ENCODE results near the gene HSD17B11. TPM values are rescaled to one million over a fixed set of nuclear protein-coding genes. Genes with fewer than 3 reads are reported as not detected.
A peak's percentile ranks its signal among the peaks of the same experiment; 100 is the strongest.
"Not testable (repeated sequence)": the region's sequence is repeated elsewhere in the genome, so short reads cannot be mapped to it uniquely, and the experiment has no call there.

The HSD17B11 gene
- total RNA-seq, 1 donor from 2014 or later: 26.2 TPM

DNA sequence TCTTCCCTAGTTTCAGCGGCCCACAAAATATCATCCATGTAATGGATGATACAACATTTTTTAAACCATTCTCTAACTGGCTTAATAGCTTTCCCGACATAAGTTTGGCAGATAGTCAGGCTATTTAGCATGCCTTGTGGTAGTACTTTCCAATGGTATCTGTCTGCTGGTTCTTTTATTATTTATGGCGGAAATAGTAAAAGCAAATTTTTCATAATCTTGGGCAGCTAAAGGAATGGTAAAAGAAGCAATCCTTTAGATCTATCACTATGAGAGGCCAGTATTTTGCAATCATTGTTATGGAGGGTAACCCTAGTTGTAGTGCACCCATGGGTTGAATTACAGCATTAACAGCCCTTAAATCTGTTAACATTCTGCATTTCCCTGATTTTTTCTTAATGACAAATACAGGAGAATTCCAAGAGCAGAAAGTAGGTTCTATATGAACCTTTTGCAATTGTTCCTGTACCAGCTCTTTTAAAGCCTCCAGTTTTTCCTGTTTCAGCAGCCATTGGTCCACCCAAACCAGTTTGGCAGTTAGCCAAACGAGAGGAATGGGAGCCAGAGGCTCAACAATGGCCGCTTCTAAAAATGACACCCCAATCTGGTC is 14.3 kb upstream of the HSD17B11 start:
- no peak for DNase-seq (ENCODE audit: low read depth, low spot score)

DNA sequence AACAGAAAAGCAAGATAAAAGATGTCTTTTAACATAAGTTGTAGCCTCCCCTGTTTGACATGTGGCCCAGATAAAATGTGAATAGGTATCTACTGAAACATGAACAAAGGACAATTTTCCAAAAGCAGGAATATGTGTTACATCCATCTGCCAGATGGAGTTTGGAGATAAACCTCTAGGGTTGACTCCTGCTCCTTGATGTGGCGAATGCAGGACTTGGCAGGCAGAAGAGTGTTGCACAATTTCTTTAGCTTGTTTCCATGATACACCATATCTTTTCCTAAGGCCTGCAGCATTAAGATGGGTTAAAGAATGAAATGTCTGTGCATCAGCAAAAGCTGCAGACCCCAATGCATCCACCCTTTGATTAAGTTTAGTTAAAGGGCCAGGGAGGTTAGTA is 12.7 kb upstream of the HSD17B11 start:
- not testable (repeated sequence) for DNase-seq (ENCODE audit: low read depth, low spot score)

DNA sequence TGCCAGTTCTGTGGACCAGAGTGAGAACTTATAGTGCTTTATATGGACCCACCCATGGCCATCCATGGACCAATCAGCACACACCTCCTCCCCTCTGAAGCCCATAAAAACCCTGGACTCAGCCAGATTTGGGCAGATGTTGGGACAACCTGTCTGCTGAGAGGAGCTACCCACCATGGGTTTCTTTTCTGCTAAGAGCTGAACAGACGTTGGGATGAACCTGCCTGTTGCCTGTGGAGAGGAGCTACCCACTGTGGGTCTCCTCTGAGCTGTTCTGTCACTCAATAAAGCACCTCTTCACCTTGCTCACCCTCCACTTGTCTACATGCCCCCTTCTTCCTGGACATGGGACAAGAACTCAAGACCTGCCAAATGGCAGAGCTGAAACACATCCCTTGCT is 9.0 kb upstream of the HSD17B11 start:
- no peak for DNase-seq (ENCODE audit: low read depth, low spot score)

DNA sequence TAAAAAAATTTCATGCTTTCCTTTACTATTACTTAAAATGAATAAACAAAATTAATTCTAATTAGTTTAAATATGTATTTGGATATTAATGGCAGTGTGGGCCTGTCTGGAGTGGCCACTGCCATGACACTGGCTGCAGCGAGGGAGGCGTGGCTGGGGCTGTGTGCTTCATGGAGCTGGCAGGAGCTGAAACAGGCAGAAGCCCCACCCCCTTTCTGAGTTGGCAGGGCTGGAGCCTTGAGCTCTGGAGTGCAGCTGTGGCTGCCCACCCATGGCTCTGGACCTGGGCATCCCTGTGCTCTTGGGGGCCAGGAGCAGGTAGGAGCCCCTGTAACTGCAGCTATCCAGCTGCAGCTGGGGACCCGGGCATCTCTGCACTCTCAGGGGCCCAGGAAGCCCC is 8.2 kb upstream of the HSD17B11 start:
- DNase-seq (ENCODE audit: low read depth, low spot score): no peak

DNA sequence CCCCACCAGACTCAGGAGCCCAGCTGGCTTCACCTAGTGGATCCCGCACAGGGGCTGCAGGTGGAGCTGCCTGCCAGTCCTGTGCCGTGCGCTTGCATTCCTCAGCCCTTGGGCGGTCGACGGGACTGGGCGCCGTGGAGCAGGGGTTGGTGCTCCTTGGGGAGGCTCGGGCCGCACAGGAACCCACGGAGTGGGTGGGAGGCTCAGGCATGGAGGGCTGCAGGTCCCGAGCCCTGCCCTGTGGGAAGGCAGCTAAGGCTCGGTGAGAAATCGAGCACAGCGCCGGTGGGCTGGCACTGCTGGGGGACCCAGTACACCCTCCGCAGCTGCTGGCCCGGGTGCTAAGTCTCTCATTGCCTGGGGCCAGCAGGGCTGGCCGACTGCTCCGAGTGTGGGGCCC is 4.9 kb upstream of the HSD17B11 start:
- not testable (repeated sequence) for DNase-seq (ENCODE audit: low read depth, low spot score)

DNA sequence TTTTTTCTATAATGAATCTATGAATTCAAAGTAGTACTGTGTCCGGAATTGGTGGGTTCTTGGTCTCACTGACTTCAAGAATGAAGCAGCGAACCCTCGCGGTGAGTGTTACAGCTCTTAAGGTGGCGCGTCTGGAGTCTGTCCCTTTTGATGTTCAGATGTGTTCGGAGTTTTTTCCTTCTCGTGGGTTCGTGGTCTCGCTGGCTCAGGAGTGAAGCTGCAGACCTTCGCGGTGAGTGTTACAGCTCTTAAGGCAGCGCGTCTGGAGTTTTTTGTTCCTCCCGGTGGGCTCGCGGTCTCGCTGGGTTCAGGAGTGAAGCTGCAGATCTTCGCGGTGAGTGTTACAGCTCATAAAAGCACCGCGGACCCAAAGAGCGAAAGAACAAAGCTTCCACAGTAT is 4.1 kb upstream of the HSD17B11 start:
- not testable (repeated sequence) for DNase-seq (ENCODE audit: low read depth, low spot score)

DNA sequence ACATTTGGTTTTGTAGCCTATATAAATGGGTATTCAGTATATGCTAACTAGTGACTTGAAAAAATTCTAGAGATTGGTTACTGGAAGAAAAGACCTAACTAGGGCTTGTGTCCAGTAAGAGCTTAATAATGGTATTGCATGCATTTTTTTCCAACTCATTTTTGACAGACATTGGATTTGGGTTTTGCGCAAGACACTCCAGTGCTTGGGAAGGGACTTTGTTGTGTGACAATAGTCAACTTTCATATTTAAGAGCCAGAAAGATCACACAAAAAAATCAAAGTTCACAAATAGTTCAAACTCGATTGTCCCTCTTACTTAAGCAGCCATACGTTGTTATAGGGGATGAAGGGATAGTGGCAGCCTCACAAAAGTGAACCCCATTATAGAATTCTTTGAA is 1.2 kb upstream of the HSD17B11 start:
- no peak for DNase-seq (ENCODE audit: low read depth, low spot score)

DNA sequence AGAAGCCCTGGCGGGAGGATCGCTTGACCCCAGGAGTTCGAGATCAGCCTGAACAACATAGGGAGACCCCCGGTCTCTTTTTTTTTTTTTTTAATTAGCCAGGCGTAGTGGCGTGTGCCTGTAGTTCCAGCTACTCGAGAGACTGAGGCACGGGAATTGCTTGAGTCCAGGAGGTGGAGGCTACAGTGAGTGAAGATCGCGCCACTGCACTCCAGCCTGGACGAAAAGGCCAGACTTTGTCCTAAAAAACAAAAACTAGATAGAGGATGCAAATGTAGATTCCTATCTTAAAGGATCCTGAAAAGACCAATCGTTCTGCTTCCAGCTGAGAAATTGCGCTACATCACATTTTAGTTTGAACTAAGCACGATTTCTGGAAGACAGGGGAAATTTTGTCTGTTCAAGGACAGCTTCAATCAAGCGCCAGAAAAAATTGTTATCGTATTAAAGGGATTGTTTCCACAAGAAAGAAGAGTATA is 627 bp upstream of the HSD17B11 start:
- DNase-seq (ENCODE audit: low read depth, low spot score): no peak

DNA sequence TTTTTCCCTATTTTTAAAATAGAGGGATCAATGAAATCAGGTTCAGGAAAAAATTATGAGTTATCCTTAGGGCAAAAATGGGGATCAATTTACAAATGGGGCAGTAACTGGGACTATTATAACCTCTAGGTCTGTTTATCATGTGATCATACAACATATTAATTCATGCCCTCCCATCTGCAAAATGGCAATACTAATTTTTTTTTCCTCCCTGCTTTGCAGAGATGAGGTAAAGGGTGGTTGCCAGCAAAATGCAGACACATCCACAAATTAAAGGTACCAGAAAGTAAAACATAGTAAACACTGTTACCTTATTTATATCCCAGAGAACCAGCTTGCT is 467 bp downstream of the HSD17B11 start:
- DNase-seq (ENCODE audit: low read depth, low spot score): no peak

DNA sequence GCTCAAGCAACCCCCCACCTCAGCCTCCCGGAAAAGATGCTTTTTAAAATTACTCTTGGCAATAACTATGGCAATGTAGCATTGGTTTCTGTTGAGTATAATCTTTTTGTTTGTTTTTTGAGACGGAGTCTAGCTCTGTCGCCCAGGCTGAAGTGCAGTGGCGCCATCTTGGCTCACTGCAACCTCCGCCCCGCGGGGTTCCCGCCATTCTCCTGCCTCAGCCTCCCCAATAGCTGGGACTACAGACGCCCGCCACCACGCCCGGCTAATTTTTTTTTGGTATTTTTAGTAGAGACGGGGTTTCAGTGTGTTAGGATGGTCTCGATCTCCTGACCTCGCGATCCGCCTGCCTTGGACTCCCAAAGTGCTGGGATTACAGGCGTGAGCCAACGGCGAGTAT is 933 bp downstream of the HSD17B11 start:
- DNase-seq (ENCODE audit: low read depth, low spot score): not testable (repeated sequence)

DNA sequence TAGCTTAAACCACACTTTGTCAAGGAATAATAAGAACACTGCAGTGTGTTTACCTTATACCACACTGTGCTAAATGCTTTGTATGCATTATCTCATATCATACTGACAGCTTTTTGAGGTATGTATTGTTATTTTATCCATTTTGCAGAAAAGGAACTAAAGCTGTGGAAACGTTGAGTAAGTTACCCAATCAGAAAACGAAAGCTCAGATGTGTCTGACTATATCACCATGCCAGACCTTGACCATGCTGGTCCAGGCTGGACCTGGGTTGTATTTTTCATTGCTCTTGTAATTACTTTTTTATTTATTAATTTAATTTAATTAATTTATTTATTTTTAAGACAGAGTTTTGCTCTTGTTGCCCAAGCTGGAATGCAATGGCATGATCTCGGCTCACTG is 2.1 kb downstream of the HSD17B11 start:
- DNase-seq (ENCODE audit: low read depth, low spot score): no peak

DNA sequence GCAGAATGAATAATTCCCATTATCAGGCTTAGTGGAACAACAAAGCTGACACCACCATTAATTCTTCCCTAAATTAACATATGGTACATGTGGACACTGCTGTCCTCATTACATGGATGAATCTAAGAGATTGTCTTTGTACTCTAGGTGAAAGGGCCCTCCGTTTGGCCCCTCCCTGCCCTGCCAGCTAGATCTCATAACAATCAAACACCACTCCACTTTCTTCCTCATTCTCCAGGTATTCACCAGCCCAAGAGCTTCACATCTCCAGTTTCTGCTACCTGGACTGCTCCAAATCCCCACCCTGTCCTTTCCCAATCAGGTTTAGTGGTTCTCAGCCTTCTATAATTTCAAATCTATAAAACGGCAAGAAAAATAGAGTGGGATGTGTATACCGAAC is 3.8 kb downstream of the HSD17B11 start:
- DNase-seq (ENCODE audit: low read depth, low spot score): no peak

DNA sequence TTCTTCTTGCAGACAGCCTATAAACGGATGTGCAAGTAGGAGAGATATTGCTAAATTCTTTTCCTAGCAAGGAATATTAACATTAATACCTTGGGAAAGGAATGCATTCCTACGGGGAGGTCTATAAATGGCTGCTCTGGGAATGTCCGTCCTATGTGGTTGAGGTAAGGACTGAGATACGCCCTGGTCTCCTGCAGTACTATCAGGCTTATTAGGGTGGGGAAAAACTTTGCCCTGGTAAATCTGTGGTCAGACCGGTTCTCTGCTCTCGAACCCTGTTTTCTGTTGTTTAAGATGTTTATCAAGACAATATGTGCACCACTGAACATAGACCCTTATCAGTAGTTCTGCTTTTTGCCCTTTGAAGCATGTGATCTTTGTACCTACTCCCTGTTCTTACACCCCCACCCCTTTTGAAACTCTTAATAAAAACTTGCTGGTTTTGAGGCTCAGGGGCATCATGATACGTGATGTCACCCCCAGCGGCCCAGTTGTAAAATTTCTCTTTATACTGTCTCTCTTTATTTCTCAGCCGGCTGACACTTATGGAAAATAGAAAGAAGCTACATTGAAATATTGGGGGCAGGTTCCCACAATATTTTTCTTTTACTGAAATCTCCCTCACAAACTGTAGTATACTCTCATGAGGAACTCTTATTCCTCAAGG is 6.4 kb downstream of the HSD17B11 start:
- DNase-seq (ENCODE audit: low read depth, low spot score): not testable (repeated sequence)

DNA sequence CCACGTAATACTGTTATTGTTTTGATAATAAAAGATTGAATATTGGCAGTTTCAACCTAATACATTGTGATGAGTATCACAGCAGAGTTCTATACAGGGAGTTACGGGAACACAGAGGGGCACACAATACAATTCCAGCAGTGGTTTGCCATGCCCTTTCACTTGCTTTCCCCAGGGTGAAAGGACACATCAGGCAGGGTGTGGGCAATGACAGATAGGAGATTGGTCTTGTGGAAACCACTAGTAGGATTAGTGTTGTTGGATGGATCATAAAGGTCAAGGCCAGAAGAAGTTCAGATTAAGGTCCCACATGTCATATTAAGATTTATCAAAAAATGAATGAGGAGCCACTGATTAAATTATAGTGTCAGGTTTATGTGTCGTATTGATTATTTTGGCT is 8.1 kb downstream of the HSD17B11 start:
- no peak for DNase-seq (ENCODE audit: low read depth, low spot score)

DNA sequence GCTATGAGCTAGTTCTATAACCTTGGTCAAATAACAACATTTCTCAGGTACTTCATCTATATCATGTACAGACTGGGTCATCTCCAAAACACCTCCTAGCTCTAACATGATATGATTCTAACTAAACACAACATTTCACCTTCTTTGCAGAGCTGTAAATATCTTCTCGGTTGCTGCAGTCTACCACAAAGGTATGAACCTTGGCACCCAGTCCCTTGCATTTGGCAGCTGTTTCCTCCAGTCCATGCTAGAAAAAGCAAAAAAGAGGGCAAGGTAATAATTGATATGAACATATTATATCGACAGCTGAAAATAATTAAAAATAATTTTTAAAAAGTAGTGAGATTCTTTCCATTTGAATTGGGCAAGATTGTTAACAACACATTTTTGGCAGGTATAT is 8.9 kb downstream of the HSD17B11 start:
- no peak for DNase-seq (ENCODE audit: low read depth, low spot score)

DNA sequence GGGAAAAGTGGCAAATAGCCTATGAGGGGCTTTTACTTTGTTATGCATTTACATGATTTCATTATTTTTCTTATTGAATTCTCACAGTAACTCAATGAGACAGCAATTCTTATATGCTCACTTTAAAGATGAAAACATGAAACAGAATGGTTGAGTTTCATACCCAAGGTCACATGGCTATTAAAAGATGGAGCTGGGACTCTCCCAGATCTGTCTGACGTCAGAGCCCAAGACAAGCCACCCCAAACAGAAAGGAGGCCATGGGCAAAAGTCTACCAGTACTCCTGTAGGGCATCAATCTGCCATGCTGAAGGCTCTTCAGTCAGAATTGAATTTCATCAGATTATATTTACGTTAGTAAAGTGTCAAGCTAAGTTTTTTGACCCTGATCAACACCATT is 13.2 kb downstream of the HSD17B11 start:
- DNase-seq (ENCODE audit: low read depth, low spot score): no peak

DNA sequence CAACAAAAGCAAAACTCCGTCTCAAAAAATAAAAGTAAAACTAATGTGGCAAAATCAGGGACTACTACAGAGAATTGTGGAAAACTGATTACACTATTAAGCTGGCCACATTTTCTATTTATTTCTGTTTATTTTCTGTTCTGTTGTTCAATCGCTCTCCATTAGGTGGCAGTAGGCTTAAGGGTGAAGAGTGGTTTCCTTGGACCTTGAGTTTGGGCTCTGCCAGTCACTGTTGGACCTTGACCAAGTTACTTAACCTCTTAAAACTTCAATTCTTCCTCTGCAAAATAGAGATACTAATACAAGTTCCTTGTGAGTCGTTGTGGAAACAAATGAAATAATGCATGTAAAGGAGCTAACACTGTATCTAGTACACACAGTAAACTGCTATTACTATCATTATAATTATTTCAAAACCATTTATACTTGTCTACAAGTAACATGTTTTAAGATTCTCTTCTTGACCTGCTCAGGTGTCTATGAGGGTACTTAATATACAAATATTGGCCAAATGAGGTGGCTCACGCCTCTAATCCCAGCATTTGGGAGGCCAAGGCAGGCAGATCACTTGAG is 15.2 kb downstream of the HSD17B11 start:
- peak; percentile 20 for DNase-seq (ENCODE audit: low read depth, low spot score)

DNA sequence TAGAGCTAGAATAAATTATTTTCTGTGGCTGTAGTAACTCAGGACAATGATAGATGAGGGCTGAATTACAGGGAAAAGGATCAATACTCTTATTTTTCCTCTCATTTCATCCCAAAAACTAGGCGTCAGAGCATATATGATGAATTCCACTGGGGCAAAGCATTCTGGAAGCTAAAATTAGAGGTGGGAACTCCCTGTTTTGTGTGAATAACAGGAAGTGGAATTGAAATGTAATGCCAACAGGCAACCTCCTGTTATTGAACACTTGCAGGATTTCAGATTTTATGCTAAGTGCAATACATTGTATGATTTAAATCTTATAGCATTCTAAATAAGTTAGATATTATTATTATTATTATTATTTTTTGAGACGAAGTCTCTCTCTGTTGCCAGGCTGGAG is 20.9 kb downstream of the HSD17B11 start:
- peak; percentile 5 for DNase-seq (ENCODE audit: low read depth, low spot score)

DNA sequence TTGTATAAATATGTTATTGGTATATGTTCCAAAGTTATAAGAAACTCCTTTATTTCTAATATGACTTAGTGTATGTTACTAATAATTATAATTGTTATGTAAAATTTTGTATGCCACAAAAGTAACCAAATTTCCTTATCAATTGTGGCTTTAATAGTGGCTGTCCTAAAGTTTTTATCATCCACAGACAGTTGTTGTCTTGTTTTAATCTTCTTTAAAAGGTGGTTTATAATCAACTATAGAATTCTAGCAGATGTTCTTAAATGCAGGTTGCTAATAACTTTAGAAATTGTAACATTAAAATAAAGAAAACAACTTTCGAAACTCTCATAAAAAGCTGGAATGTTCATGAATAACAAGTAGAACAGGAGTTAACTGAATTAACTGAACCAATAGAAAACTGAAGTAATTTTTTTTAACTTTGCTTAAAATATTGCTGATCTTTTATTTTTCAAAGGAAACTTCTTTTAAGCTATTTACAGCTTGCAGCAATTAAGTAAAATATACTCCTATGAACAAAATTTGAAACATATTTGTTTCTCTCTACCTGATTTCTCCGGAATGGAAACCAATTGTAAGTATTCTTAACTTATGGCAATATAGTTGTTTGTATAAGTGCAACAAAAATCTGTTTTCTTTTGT is 24.3 kb downstream of the HSD17B11 start:
- no peak for DNase-seq (ENCODE audit: low read depth, low spot score)

DNA sequence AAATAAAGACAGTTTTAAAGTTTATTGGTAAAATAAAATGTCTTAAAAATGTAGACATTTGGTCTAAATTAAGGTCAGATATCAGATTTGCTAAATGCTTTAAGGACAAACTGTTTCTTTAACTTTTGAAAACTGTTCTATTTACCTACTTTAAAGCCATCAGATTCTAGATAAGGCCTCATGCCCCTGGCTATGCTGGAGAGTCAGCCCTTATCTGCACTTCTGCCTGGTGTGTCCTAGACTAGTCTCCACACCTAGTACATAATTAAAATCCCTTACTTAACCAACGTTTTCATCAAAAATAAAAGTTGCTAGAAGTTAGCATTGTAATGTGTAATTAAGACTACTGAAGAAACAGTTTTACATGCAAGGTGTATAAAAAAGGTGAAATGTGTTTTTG is 25.6 kb downstream of the HSD17B11 start:
- DNase-seq (ENCODE audit: low read depth, low spot score): no peak

DNA sequence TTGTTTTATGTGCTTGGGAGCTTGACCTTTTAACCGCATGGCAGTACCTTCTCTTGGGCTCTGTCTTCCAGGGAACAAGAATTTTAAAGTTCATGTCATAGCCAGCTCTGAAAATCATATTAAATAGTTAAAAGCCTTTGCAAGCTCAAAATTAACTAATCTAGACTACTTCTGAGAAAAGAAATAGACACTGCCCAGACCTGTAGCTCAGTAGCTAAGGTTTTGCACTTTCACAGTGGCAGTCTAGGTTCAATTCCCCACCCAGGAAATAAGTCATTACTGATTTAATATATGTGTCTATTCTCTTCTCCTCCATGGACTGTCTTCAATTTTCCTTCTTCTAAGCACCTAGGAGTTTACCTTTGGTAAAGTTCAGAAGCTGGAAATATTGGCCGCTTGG is 27.4 kb downstream of the HSD17B11 start:
- no peak for DNase-seq (ENCODE audit: low read depth, low spot score)

DNA sequence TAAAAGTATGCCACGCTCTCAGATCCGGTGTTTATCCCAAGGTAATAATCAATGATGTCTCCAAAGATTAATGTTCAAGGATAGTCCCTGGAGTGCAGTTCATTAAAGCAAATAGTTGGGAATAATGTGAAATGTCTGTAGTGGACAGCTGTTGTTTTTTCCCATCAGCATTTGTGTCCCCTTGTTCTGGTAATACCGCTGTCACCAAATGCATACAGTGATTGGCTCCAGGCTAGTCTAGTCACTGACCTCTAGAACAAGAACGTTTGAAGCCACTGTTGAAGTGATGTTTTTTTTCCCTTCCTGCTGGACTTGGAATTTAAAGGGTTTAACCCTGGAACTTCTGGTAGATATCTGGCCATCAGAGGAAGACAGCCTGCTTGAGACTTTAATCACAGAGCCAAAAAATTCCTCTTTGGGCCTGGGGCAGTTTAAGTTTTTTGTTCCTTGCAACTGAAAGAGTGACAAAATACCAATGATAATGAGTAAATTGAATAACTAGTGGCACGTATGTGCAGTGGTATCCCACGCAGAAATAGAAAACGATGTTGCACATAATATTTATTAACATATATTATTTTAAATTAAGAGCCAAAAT is 30.6 kb downstream of the HSD17B11 start:
- DNase-seq (ENCODE audit: low read depth, low spot score): no peak

Measured in pulmonary artery endothelial cell (primary cell).